GM08714 (cell line): Measurements from ENCODE around the gene COPG2.
"Not testable (repeated sequence)": the region's sequence is repeated elsewhere in the genome, so short reads cannot be mapped to it uniquely, and the experiment has no call there.

Source experiments
- H3K4me3 ChIP-seq: fragments of 200-500 bp; sonication (Bioruptor generic); 2 replicates; pipeline ENCODE4 v1.5.1; 2014; ENCODE audit warnings: mild to moderate bottlenecking, low read length, inconsistent platforms
- ZNF274 ChIP-seq: IDR thresholded peaks from 2 replicates; pipeline ENCODE4 v1.6.1; 2012; ENCODE audit warnings: mild to moderate bottlenecking, low read depth, low read length

Gene COPG2

GRCh38 chr7:130622866-130623265 is 45.7 kb downstream of the COPG2 start:
- H3K4me3 ChIP-seq, result no peak overlapping the region
- no peak for TF ChIP-seq ZNF274

GRCh38 chr7:130615583-130615982 is 53.0 kb downstream of the COPG2 start:
- no peak for TF ChIP-seq ZNF274
- H3K4me3 ChIP-seq, result no peak overlapping the region

- no peak for TF ChIP-seq ZNF274
- H3K4me3 ChIP-seq, result no peak overlapping the region
Measured at GRCh38 chr7:130614449-130614848, 54.1 kb downstream of the COPG2 start.

GRCh38 chr7:130611218-130611617 is 57.3 kb downstream of the COPG2 start:
- TF ChIP-seq ZNF274, result no peak
- no peak overlapping the region for H3K4me3 ChIP-seq

- not testable (repeated sequence) for H3K4me3 ChIP-seq
Measured at GRCh38 chr7:130607066-130607465, 61.5 kb downstream of the COPG2 start.

GRCh38 chr7:130606161-130606560 is 62.4 kb downstream of the COPG2 start:
- H3K4me3 ChIP-seq, result no peak overlapping the region

GRCh38 chr7:130598056-130598455 is 70.5 kb downstream of the COPG2 start:
- no peak for TF ChIP-seq ZNF274
- H3K4me3 ChIP-seq, result no peak overlapping the region

More at GRCh38 chr7:130606161-130606560, 62.4 kb downstream of the COPG2 start:
- no peak for TF ChIP-seq ZNF274

- no peak overlapping the region for H3K4me3 ChIP-seq
- no peak for TF ChIP-seq ZNF274
Measured at GRCh38 chr7:130595986-130596385, 72.6 kb downstream of the COPG2 start.

GRCh38 chr7:130593033-130593432 is 75.5 kb downstream of the COPG2 start:
- H3K4me3 ChIP-seq, result no peak overlapping the region
- no peak for TF ChIP-seq ZNF274

- not testable (repeated sequence) for H3K4me3 ChIP-seq
Measured at GRCh38 chr7:130591464-130591863, 77.1 kb downstream of the COPG2 start.

- H3K4me3 ChIP-seq, result not testable (repeated sequence)
Measured at GRCh38 chr7:130585932-130586331, 82.6 kb downstream of the COPG2 start.

GRCh38 chr7:130575110-130575509 is 93.4 kb downstream of the COPG2 start:
- H3K4me3 ChIP-seq, result not testable (repeated sequence)

- not testable (repeated sequence) for H3K4me3 ChIP-seq
Measured at GRCh38 chr7:130570144-130570543, 98.4 kb downstream of the COPG2 start.

GRCh38 chr7:130566898-130567280 is 101.7 kb downstream of the COPG2 start:
- no peak overlapping the region for H3K4me3 ChIP-seq
- TF ChIP-seq ZNF274, result no peak

GRCh38 chr7:130566168-130566897 is 102.2 kb downstream of the COPG2 start:
- H3K4me3 ChIP-seq, result no peak overlapping the region
- no peak for TF ChIP-seq ZNF274

- H3K4me3 ChIP-seq, result no peak overlapping the region
- no peak for TF ChIP-seq ZNF274
Measured at GRCh38 chr7:130560972-130561371, 107.6 kb downstream of the COPG2 start.

GRCh38 chr7:130559184-130559583 is 109.4 kb downstream of the COPG2 start:
- no peak for TF ChIP-seq ZNF274
- no peak overlapping the region for H3K4me3 ChIP-seq
